GM06990 (cell line): ENCODE measurements around the gene GLI2.

ENCODE experiments used
- DNase-seq: peaks from one replicate; pipeline ENCODE4 v3.0.0-alpha.2; 2011; ENCODE audit not compliant: insufficient read length; ENCODE audit errors: extremely low read depth
- H3K27me3 ChIP-seq: replicated peaks from 2 replicates; pipeline ENCODE4 v1.6.0; 2011; ENCODE audit warnings: low read length; ENCODE audit not compliant: control insufficient read depth, insufficient read depth
- H3K36me3 ChIP-seq: 2 replicates; pipeline ENCODE4 v1.5.1; 2011; ENCODE audit warnings: low read length; ENCODE audit not compliant: control insufficient read depth, insufficient read depth
- H3K4me3 ChIP-seq: replicated peaks from 2 replicates; pipeline ENCODE4 v1.5.1; 2011; ENCODE audit warnings: low read depth, mild to moderate bottlenecking, control low read depth, low read length
- CTCF ChIP-seq: IDR thresholded peaks from 2 replicates; pipeline ENCODE4 v1.5.1; 2011; ENCODE audit warnings: low read length, control low read depth, mild to moderate bottlenecking, inconsistent platforms; ENCODE audit not compliant: insufficient read depth, poor library complexity, severe bottlenecking

GLI2 gene

GRCh38 chr2:120719491-120719890 is 16.2 kb upstream of the GLI2 start:
- Histone ChIP-seq H3K36me3 (no peaks in the 10 kb centered on the region), H3K4me3 (no peak overlapping the region), H3K27me3 (peaks cover 1% of the 10 kb centered on the region)
- no peak for DNase-seq
- TF ChIP-seq CTCF, result no peak

GRCh38 chr2:120720231-120720630 is 15.4 kb upstream of the GLI2 start:
- no peak overlapping the region for H3K4me3 ChIP-seq
- H3K36me3 ChIP-seq, result no peaks in the 10 kb centered on the region
- TF ChIP-seq CTCF, result no peak
- no peak for DNase-seq
- H3K27me3 ChIP-seq, result peaks cover 1% of the 10 kb centered on the region

GRCh38 chr2:120720746-120721375 is 14.8 kb upstream of the GLI2 start:
- Histone ChIP-seq H3K36me3 (no peaks in the 10 kb centered on the region), H3K27me3 (peaks cover 1% of the 10 kb centered on the region), H3K4me3 (no peak overlapping the region)
- no peak for DNase-seq
- no peak for TF ChIP-seq CTCF

GRCh38 chr2:120722246-120722567 is 13.5 kb upstream of the GLI2 start:
- DNase-seq, result no peak

GRCh38 chr2:120722568-120723421 is 12.9 kb upstream of the GLI2 start:
- Histone ChIP-seq H3K27me3 (peaks cover 1% of the 10 kb centered on the region; the same call in 1 of the 2 replicates), H3K36me3 (no peaks in the 10 kb centered on the region), H3K4me3 (no peak overlapping the region)
- TF ChIP-seq CTCF, result no peak
- DNase-seq, result no peak

More at GRCh38 chr2:120722246-120722567, 13.5 kb upstream of the GLI2 start:
- TF ChIP-seq CTCF, result no peak
- peaks cover 1% of the 10 kb centered on the region; the same call in 1 of the 2 replicates for H3K27me3 ChIP-seq
- no peak overlapping the region for H3K4me3 ChIP-seq
- no peaks in the 10 kb centered on the region for H3K36me3 ChIP-seq

GRCh38 chr2:120726245-120726644 is 9.4 kb upstream of the GLI2 start:
- Histone ChIP-seq H3K27me3 (peaks cover 3% of the 10 kb centered on the region), H3K4me3 (no peak overlapping the region), H3K36me3 (no peaks in the 10 kb centered on the region)
- TF ChIP-seq CTCF, result no peak
- no peak for DNase-seq
